Measurements from ENCODE around the gene ALDOA. TPM values are rescaled to one million over a fixed set of nuclear protein-coding genes. Genes with fewer than 3 reads are reported as not detected.
A peak's percentile ranks its signal among the peaks of the same experiment; 100 is the strongest.

Gene ALDOA
- polyA plus RNA-seq, 3 donors, result 1,202 to 1,628 (median 1,429) TPM

GRCh38 chr16:30051518-30051917, 14.0 kb upstream of the ALDOA start:
- Mint-ChIP-seq H3K4me3 (no peak overlapping the region), H3K27ac (peak overlapping the region in 1 of 7 donors; percentile 46), H3K27me3 (ENCODE audit: low read depth in 3 of 3) (peaks cover 0 to 1% (median 0%) of the 10 kb centered on the region in 3 donors), H3K9me3 (peaks cover 0 to 3% (median 0%) of the 10 kb centered on the region in 7 donors), H3K36me3 (no peaks in the 10 kb centered on the region), H3K4me1 (peaks cover 18% of the 10 kb centered on the region)
- 48% methylated on average over 2 of the region's 3 CpGs for WGBS (ENCODE audit: insufficient coverage)
- Histone ChIP-seq H4K20me1 (ENCODE audit: insufficient read depth, low read length) (no peaks in the 10 kb centered on the region), H2AFZ (ENCODE audit: insufficient read depth, low read depth, low read length, poor library complexity, severe bottlenecking) (no peak overlapping the region), H3K36me3 (replicated peaks in 1 of 2; ENCODE audit: control insufficient read depth in 1 of 2, insufficient read depth in 2 of 2, low read length in 2 of 2) (no peaks in the 10 kb centered on the region), H3K27ac (ENCODE audit: low read depth in 1 of 2, low read length in 2 of 2) (no peak overlapping the region), H3K9me3 (replicated peaks in 1 of 2; ENCODE audit: control insufficient read depth in 1 of 2, insufficient read depth in 1 of 2, low read length in 2 of 2) (no peaks in the 10 kb centered on the region), H3K79me2 (ENCODE audit: insufficient read depth, low read length) (peaks cover 2% of the 10 kb centered on the region), H3K4me3 (replicated peaks in 1 of 3; ENCODE audit: low read depth in 2 of 3, low read length in 3 of 3) (no peak overlapping the region), H3K27me3 (ENCODE audit: control insufficient read depth in 2 of 2, insufficient read depth in 2 of 2, low read length in 2 of 2) (no peaks in the 10 kb centered on the region), H3K4me2 (replicated peaks; ENCODE audit: extremely low read depth, low read length, poor library complexity, severe bottlenecking) (no peak overlapping the region), H3K9ac (ENCODE audit: insufficient read depth, low read length, poor library complexity, severe bottlenecking) (no peak overlapping the region), H3K4me1 (ENCODE audit: control insufficient read depth in 1 of 2, insufficient read depth in 2 of 2, low read length in 2 of 2) (peaks cover 11 to 18% of the 10 kb centered on the region in 2 donors)
- intact Hi-C loops (cut with micrococcal nuclease), result no loop called here
- TF ChIP-seq, protein P1, sequence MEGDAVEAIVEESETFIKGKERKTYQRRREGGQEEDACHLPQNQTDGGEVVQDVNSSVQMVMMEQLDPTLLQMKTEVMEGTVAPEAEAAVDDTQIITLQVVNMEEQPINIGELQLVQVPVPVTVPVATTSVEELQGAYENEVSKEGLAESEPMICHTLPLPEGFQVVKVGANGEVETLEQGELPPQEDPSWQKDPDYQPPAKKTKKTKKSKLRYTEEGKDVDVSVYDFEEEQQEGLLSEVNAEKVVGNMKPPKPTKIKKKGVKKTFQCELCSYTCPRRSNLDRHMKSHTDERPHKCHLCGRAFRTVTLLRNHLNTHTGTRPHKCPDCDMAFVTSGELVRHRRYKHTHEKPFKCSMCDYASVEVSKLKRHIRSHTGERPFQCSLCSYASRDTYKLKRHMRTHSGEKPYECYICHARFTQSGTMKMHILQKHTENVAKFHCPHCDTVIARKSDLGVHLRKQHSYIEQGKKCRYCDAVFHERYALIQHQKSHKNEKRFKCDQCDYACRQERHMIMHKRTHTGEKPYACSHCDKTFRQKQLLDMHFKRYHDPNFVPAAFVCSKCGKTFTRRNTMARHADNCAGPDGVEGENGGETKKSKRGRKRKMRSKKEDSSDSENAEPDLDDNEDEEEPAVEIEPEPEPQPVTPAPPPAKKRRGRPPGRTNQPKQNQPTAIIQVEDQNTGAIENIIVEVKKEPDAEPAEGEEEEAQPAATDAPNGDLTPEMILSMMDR (IDR thresholded peaks at IDR 0.05), result no peak
- no peak for DNase-seq

DNA sequence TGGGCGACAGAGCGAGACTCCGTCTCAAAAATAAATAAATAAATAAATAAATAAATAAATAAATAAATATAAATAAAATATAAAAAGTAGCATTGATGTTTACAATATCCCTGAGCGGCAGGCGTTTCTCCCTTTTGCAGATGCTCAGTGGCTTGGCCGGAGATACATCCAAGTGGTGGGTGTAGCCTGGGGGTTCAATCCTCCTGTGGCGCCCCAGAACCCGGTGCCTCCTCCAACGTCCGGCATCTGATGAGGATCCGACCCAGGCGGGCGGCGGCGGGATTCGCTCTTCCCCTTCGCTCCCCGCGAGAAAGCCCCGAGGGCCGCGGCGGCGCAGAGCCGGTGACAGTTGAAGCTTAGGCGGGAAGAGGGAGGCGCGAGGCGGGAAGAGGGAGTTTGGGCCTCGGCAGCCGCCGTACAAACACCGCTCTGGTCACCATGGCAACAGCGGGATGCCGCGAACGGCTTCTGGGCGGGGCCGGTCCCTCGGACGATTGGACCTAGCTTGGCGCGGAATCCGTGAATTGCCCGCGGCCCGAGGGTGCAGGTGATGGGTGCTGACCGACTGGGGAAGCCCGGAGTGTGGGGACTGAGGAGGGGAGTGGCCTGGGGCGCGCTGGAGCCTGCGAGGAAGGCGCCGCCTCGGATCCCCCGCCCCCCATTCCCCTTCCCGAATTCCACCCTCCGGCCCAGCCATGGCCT, 12.7 kb upstream of the ALDOA start:
- Histone ChIP-seq H3K27ac (ENCODE audit: low read depth in 1 of 2, low read length in 2 of 2) (peak overlapping the region in 1 of 2 donors; percentile 49), H3K9ac (ENCODE audit: insufficient read depth, low read length, poor library complexity, severe bottlenecking) (peak overlapping the region; percentile 38), H3K79me2 (ENCODE audit: insufficient read depth, low read length) (peaks cover 2% of the 10 kb centered on the region), H3K4me2 (replicated peaks; ENCODE audit: extremely low read depth, low read length, poor library complexity, severe bottlenecking) (peak overlapping the region; percentile 100), H3K27me3 (ENCODE audit: control insufficient read depth in 2 of 2, insufficient read depth in 2 of 2, low read length in 2 of 2) (no peaks in the 10 kb centered on the region), H2AFZ (ENCODE audit: insufficient read depth, low read depth, low read length, poor library complexity, severe bottlenecking) (peak overlapping the region; percentile 83), H3K4me1 (ENCODE audit: control insufficient read depth in 1 of 2, insufficient read depth in 2 of 2, low read length in 2 of 2) (peaks cover 11 to 18% of the 10 kb centered on the region in 2 donors), H3K4me3 (replicated peaks in 1 of 3; ENCODE audit: low read depth in 2 of 3, low read length in 3 of 3) (peak overlapping the region; percentile 49 to 81 (median 57)), H3K36me3 (replicated peaks in 1 of 2; ENCODE audit: control insufficient read depth in 1 of 2, insufficient read depth in 2 of 2, low read length in 2 of 2) (no peaks in the 10 kb centered on the region), H4K20me1 (ENCODE audit: insufficient read depth, low read length) (no peaks in the 10 kb centered on the region), H3K9me3 (replicated peaks in 1 of 2; ENCODE audit: control insufficient read depth in 1 of 2, insufficient read depth in 1 of 2, low read length in 2 of 2) (no peaks in the 10 kb centered on the region)
- intact Hi-C loops (cut with micrococcal nuclease), result no loop called here
- H3K27ac Mint-ChIP-seq, result peak overlapping the region in 5 of 7 donors; percentile 40 to 61 (median 50)
- peak overlapping the region; percentile 71 to 86 for H3K4me3 Mint-ChIP-seq
- peaks cover 0 to 1% (median 0%) of the 10 kb centered on the region in 3 donors for H3K27me3 Mint-ChIP-seq (ENCODE audit: low read depth in 3 of 3)
- peaks cover 18% of the 10 kb centered on the region for H3K4me1 Mint-ChIP-seq
- TF ChIP-seq, protein P1 (IDR thresholded peaks at IDR 0.05), result no peak
- under 1% methylated on average over 41 of the region's 58 CpGs for WGBS (ENCODE audit: insufficient coverage)
- peak; percentile 87 to 91 (median 88) for DNase-seq
- H3K36me3 Mint-ChIP-seq, result no peaks in the 10 kb centered on the region
- H3K9me3 Mint-ChIP-seq, result peaks cover 0 to 3% (median 0%) of the 10 kb centered on the region in 7 donors

Measured in CD14-positive monocyte (primary cell).